ENCODE measurements around the gene SREBF1. TPM values are rescaled to one million over a fixed set of nuclear protein-coding genes. Genes with fewer than 3 reads are reported as not detected.

The SREBF1 gene
- total and polyA plus RNA-seq, 10 of the 15 experiments (the other 5 are each of a cell fraction or from before 2014, with no cell fraction given) = 1.4 to 84.6 (median 20.4) TPM

DNA sequence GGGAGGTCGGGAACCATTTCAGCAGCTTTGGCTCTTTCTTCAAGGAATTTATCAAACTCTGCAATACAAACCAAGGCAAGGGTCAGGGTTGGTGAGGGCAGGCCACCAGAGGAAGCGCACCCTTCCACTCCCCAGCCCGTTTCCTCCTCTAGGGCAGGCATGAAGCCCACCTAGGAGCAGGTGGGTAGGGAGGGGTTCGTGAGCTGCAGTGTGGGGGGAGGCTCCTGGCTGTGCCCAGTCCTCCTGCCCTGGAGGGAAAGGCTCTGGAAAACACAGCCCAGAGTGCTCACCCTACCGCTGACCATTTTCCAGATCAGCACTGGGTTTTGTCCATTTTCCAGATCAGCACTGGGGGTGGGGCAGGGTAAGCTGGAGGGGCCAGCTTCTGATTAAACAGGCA lies 10.9 kb upstream of the SREBF1 start:
- Histone ChIP-seq H4K20me1 (ENCODE audit: control insufficient read depth, insufficient read depth) (no peaks in the 10 kb centered on the region), H3K36me3 (ENCODE audit: control insufficient read depth in 2 of 2, insufficient read depth in 2 of 2, low read length in 1 of 2) (no peaks in the 10 kb centered on the region), H3K9me3 (replicated peaks; ENCODE audit: control insufficient read depth, insufficient read depth, low read length) (no peaks in the 10 kb centered on the region), H3K79me2 (ENCODE audit: control insufficient read depth, insufficient read depth, low read length) (no peaks in the 10 kb centered on the region), H3K27ac (ENCODE audit: control insufficient read depth, insufficient read depth) (no peak overlapping the region), H3K4me2 (ENCODE audit: control insufficient read depth, insufficient read depth) (no peak overlapping the region), H2AFZ (ENCODE audit: control insufficient read depth, low read depth, low read length) (no peak overlapping the region), H3K4me1 (ENCODE audit: control insufficient read depth, insufficient read depth, low read length) (peaks cover 20% of the 10 kb centered on the region), H3K9ac (ENCODE audit: control insufficient read depth, insufficient read depth, low read length) (no peak overlapping the region), H3K27me3 (replicated peaks in 1 of 2; ENCODE audit: control insufficient read depth in 2 of 2, insufficient read depth in 2 of 2, low read length in 1 of 2) (no peaks in the 10 kb centered on the region), H3K4me3 (no peak overlapping the region)
- intact Hi-C loops (cut with micrococcal nuclease; ENCODE audit: unreplicated experiment) = no loop called here
- ChIA-PET CTCF (interaction anchor here (0.8 to 3.6 kb wide), 3 partner anchors 11 to 168 kb away, joined by 3 to 14 read pairs (median 11); partner anchors contain the start of gene SREBF1), RAD21 (ENCODE audit: unreplicated experiment) (no interaction called here), SMC1A (ENCODE audit: uncharacterized antibody, unreplicated experiment) (interaction anchor here (0.6 to 1.2 kb wide), 3 partner anchors 13 to 112 kb away, joined by 3 to 4 read pairs (median 4); no protein-coding TSS in a partner anchor), POLR2A (interaction anchor here (0.7 to 4.0 kb wide), 2 partner anchors 10 to 165 kb away, joined by 3 to 37 read pairs; partner anchors contain the start of gene SREBF1)
- in situ Hi-C loops (cut with MboI) = no loop called here
- FAIRE-seq (no peak), DNase-seq (ENCODE audit: low read depth, low spot score) (no peak), ATAC-seq (no peak)
- WGBS (ENCODE audit: insufficient coverage, insufficient replicate concordance, low lambda C conversion rate, missing lambda C conversion rate) = 81% methylated on average over 5 of the region's 5 CpGs
- BruUV-seq (replicated peaks) = no TSS peak
- TF ChIP-seq YY1 (IDR thresholded peaks at IDR 0.05; ENCODE audit: low read depth, low read length) (no peak), TCF7 (IDR thresholded peaks at IDR 0.05; ENCODE audit: borderline replicate concordance) (no peak), RAD21 (IDR thresholded peaks at IDR 0.05; ENCODE audit: insufficient read depth, low read depth, low read length) (no peak), GABPA (IDR thresholded peaks at IDR 0.05; ENCODE audit: low read depth) (no peak), SPI1 (IDR thresholded peaks at IDR 0.05; ENCODE audit: borderline replicate concordance, insufficient read depth, low read depth, low read length) (no peak), NFIC (IDR thresholded peaks at IDR 0.05; ENCODE audit: low read depth, low read length) (no peak), ZBED1 (IDR thresholded peaks at IDR 0.05; ENCODE audit: borderline replicate concordance) (no peak), SUZ12 (IDR thresholded peaks at IDR 0.05; ENCODE audit: unreplicated experiment) (no peak), NR2C1 (IDR thresholded peaks at IDR 0.05) (no peak), TCF12 (IDR thresholded peaks at IDR 0.05; ENCODE audit: low read depth, low read length) (no peak), NFXL1 (IDR thresholded peaks at IDR 0.05; ENCODE audit: borderline replicate concordance) (no peak), ZNF274 (IDR thresholded peaks at IDR 0.05; ENCODE audit: insufficient read depth, insufficient read length) (no peak), CREB1 (IDR thresholded peaks at IDR 0.05; ENCODE audit: low read depth) (no peak)

Measured in GM12878 (cell line).